Thoracic aorta (tissue), 2 donors: ENCODE results near the gene CTBP2. TPM values are rescaled to one million over a fixed set of nuclear protein-coding genes. Genes with fewer than 3 reads are reported as not detected.

Source experiments
- ATAC-seq: fragments of 150-250 bp; one replicate; pipeline ENCODE4 v1.8.0; 2017; ENCODE audit warnings: low read depth; ENCODE audit not compliant: insufficient number of reproducible peaks, low FRiP score
- DNase-seq: peaks from one replicate; pipeline ENCODE4 v3.0.0-alpha.2; 2020; ENCODE audit warnings: low spot score
- H3K27ac ChIP-seq, 2 donors: fragments of 200-600 bp; sonication (generic); 1 replicate in 1 of 2; 2 replicates in 1 of 2; pipeline ENCODE4 v1.5.1; 2016; ENCODE audit warnings: mild to moderate bottlenecking in 2 of 2, moderate library complexity in 2 of 2
- H3K27me3 ChIP-seq: fragments of 200-600 bp; sonication (generic); replicated peaks from 2 replicates; pipeline ENCODE4 v1.6.0; 2016; ENCODE audit warnings: mild to moderate bottlenecking; ENCODE audit not compliant: insufficient read depth
- H3K36me3 ChIP-seq: fragments of 200-600 bp; sonication (generic); one replicate; pipeline ENCODE4 v1.5.1; 2016
- H3K4me1 ChIP-seq, 2 donors: fragments of 200-600 bp; sonication (generic); 1 replicate in 1 of 2; 2 replicates in 1 of 2; pipeline versions ENCODE4 v1.5.1 to v1.6.0; 2016; ENCODE audit warnings: low read depth in 2 of 2, mild to moderate bottlenecking in 1 of 2; ENCODE audit not compliant: control insufficient read depth in 1 of 2
- H3K4me3 ChIP-seq: fragments of 200-600 bp; sonication (generic); 2 replicates; pipeline ENCODE4 v1.5.1; 2016; ENCODE audit warnings: mild to moderate bottlenecking
- H3K9me3 ChIP-seq: fragments of 200-600 bp; sonication (generic); 2 replicates; pipeline ENCODE4 v1.5.1; 2016
- total RNA-seq, 2 donors: library from RNA; depleted of rRNA; stranded (reverse); fragments of >200 nt; gene quantifications; one replicate each; pipeline versions ENCODE4 v1.1.0 to v1.2.3, GENCODE V29; 2016
- TF ChIP-seq, protein P1 (sequence below): fragments of 200-600 bp; sonication (generic); IDR thresholded peaks from one replicate; pipeline ENCODE4 v1.5.1; 2019; ENCODE audit warnings: antibody characterized with exemption

The CTBP2 gene
- total RNA-seq, 2 donors from 2014 or later: 62.8 to 80.6 TPM

DNA sequence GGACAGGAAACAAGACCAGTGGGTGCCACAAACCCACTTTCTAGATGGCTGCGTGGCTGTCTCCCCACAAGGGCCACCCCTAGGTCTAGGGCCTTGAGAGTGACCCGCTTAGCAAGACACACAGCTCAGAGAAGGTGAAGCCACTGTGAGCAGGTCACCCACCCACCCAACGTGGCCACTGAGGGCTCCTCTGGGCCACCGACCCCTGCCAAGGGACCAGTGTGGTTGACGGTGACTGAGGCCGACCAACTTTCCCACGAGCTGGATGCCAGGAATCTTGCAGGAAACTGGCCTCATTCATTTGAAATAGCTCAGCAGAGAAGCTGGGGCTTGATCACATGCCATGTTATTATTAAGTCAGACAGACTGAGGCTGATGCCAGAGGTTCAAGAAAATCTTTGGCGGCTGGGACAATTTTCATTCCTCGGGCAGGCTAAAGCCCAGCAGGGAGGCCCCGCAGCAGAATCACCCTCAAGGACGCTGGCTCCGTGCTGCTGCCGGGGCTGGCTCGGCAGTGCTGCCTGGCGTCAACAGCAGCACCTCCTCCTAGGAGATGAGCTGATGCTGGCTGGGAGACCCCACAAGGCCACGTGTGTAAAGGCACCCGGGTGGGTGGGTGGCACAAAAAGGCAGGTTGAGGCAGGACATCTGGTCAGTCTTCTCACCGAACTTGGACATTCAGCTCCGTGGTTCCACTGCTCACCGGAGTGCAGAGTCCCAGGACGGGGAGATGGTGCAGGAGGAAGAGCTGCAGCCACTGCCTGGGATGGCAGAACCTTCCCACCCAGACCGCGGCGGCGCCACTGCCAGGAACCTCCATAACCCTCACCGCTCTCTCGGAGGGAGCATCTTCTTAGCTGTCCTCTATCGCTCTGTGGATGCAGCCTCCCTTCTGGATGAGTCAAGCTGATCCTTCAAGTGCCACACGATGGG, 160.7 kb downstream of the CTBP2 start:
- Histone ChIP-seq H3K4me1 (peaks cover 40 to 67% of the 10 kb centered on the region in 2 donors), H3K9me3 (no peaks in the 10 kb centered on the region), H3K27me3 (no peaks in the 10 kb centered on the region), H3K36me3 (peaks cover 25% of the 10 kb centered on the region), H3K27ac (peak overlapping the region; percentile 92 to 97), H3K4me3 (peak overlapping the region; percentile 60)
- TF ChIP-seq, protein P1, sequence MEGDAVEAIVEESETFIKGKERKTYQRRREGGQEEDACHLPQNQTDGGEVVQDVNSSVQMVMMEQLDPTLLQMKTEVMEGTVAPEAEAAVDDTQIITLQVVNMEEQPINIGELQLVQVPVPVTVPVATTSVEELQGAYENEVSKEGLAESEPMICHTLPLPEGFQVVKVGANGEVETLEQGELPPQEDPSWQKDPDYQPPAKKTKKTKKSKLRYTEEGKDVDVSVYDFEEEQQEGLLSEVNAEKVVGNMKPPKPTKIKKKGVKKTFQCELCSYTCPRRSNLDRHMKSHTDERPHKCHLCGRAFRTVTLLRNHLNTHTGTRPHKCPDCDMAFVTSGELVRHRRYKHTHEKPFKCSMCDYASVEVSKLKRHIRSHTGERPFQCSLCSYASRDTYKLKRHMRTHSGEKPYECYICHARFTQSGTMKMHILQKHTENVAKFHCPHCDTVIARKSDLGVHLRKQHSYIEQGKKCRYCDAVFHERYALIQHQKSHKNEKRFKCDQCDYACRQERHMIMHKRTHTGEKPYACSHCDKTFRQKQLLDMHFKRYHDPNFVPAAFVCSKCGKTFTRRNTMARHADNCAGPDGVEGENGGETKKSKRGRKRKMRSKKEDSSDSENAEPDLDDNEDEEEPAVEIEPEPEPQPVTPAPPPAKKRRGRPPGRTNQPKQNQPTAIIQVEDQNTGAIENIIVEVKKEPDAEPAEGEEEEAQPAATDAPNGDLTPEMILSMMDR: no peak
- DNase-seq (peak; percentile 69), ATAC-seq (peak; percentile 84)

DNA sequence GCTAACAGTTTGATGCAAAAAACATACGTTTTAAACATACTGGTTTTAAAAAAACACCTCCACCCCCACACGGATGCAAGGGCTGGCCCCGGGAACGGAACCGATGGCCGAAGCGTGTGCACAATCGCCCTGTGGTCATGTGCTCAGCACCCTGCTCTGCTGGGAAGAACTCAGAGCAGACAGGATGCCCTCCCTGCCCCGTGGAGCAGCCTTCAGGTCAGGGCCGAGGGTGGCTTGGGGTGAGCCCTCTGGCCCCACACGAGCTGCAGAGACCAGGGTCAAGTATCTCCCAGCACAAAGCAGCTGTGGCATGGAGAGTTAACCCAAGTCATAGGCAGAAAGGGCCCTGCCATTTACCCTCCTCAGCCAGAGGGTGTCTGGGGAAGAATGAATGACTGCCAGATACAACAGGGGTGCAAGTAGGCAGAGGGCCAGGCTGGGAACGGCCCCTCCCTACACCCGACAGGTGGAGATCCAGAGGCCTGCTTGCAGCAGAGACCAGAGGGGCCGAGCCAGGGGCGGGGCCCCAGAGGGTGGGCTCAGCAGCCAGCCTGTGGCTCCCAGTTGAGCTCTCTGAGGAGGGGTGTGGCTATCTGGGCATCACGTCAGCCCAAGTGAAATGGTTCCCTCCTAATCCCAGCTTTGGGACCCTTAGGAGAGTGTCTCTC, 161.6 kb downstream of the CTBP2 start:
- ATAC-seq: no peak
- H3K27ac ChIP-seq: peak overlapping the region; percentile 92 to 97
- no peak overlapping the region for H3K4me3 ChIP-seq
- H3K4me1 ChIP-seq: peaks cover 40 to 68% of the 10 kb centered on the region in 2 donors
- TF ChIP-seq, protein P1: no peak
- H3K36me3 ChIP-seq: peaks cover 34% of the 10 kb centered on the region
- no peaks in the 10 kb centered on the region for H3K27me3 ChIP-seq
- no peaks in the 10 kb centered on the region for H3K9me3 ChIP-seq
- DNase-seq: no peak

DNA sequence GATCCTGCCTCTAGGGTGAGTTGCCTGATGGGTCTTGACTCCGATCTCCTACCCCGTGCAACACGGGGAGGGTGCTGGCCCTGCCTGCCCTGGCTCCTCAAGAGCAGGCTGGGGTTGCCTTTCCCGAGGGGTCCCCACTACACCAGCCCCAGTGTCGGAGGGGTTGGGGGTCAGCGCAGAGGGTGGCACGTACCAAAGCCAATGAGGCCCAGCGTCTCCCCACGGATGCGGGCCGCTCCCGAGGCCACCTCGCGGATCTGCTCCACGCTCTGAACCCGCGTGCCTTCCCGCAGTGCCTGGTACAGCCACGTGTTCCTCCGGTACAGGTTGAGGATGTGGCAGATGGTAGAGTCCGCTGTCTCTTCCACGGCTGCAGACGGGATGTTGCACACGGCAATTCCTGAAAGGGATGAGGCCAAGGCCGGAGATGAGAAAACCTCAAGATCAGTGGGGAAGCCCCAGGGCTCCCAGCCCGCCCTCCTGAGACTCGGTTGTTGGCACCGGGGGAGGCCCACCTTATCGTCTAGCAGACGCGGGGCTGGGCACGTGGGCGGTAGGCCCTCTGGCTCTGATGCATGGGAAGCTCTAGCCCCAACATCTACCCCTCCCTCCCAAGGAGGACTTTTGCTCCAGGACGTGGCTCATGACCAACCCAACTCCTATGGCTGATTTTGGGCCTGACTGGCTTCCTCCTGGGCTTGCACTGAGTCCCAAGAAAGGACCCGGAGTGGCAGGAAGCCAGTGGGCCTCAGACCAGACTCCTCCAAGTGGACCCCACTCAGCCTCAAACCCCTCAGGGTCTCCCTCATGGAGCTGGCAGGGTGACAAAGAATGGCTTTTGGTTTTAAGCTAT, 162.4 kb downstream of the CTBP2 start:
- no peaks in the 10 kb centered on the region for H3K9me3 ChIP-seq
- H3K4me3 ChIP-seq: no peak overlapping the region
- H3K36me3 ChIP-seq: peaks cover 40% of the 10 kb centered on the region
- H3K4me1 ChIP-seq: peaks cover 40 to 66% of the 10 kb centered on the region in 2 donors
- ATAC-seq (no peak), DNase-seq (no peak)
- H3K27me3 ChIP-seq: no peaks in the 10 kb centered on the region
- TF ChIP-seq, protein P1: no peak
- peak overlapping the region; percentile 92 to 97 for H3K27ac ChIP-seq

DNA sequence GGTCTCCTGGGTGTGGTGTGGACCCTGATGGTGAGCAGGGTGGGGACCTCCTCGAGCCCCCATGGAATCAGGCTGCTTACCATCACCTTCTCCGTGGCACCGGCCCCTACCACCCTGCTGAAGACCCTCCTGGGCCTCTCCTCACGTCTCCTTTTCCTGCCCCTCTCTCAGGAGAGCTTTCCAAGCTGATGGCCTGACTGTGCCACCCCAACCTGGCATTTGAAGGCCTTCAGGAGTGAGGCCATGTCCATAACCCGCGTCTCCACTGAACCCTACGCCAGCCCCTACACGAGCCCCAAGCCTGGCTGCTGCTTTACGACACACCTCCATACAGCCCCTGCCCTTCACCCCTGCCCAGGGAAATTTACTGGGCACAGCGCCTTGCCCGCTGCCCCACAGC, 163.1 kb downstream of the CTBP2 start:
- no peak for DNase-seq
- H3K36me3 ChIP-seq: peaks cover 42% of the 10 kb centered on the region

More for the DNA sequence above, 163.1 kb downstream of the CTBP2 start:
- Histone ChIP-seq H3K27ac (peak overlapping the region; percentile 92 to 97), H3K4me3 (no peak overlapping the region), H3K4me1 (peaks cover 40 to 66% of the 10 kb centered on the region in 2 donors), H3K27me3 (no peaks in the 10 kb centered on the region), H3K9me3 (no peaks in the 10 kb centered on the region)
- TF ChIP-seq, protein P1: no peak
- no peak for ATAC-seq
